ENCODE data around the gene RER1.

The RER1 gene

DNA sequence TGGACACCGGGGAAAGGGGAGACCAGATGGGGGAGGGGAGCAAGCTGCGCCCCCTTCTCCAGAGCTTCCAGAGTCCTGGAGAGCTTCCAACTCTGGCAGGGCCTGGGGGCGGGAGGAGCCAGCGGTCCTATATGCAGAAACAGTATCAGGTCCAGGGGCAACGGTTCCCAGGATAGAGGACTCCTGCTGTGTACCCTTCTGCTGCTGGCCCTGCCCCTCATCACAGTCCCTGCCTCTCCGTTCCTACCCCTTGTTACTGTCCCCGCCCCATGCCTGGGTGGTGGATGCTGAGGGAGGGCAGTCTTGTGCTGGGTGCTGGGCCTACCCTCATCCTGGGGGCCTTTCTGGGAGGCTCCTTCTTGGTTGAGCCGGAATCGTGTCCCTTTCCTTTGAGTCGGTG lies 39.9 kb downstream of the RER1 start:
- Histone ChIP-seq H3K18ac (ENCODE audit: low read length) (no peak overlapping the region), H4K8ac (ENCODE audit: low read depth, low read length) (no peak overlapping the region), H3K27me3 (ENCODE audit: insufficient read depth, low read length) (no peaks in the 10 kb centered on the region), H3K4ac (ENCODE audit: low read depth, low read length) (no peak overlapping the region), H3K4me1 (ENCODE audit: control insufficient read depth in 1 of 2, insufficient read depth in 2 of 2, low read length in 2 of 2) (no peaks in the 10 kb centered on the region), H3K79me2 (ENCODE audit: control insufficient read depth, insufficient read depth, low read length, poor library complexity) (no peaks in the 10 kb centered on the region), H3K79me1 (ENCODE audit: low read length) (no peaks in the 10 kb centered on the region), H3K14ac (ENCODE audit: low read length) (no peak overlapping the region), H2BK5ac (ENCODE audit: low read depth, low read length, poor library complexity) (no peak overlapping the region), H4K12ac (ENCODE audit: low read depth, low read length) (no peak overlapping the region), H2BK120ac (ENCODE audit: insufficient read depth, low read length, poor library complexity) (no peak overlapping the region), H4K91ac (ENCODE audit: low read depth, low read length) (no peak overlapping the region), H2BK12ac (ENCODE audit: low read length) (no peak overlapping the region), H2AFZ (ENCODE audit: insufficient read depth, low read length, poor library complexity) (no peak overlapping the region), H3K4me3 (ENCODE audit: low read depth, low read length) (no peak overlapping the region), H3K27ac (ENCODE audit: low read depth, low read length) (no peak overlapping the region), H3K4me2 (ENCODE audit: low read length) (no peak overlapping the region), H3K36me3 (ENCODE audit: control insufficient read depth in 1 of 2, insufficient read depth in 2 of 2, low read length in 2 of 2) (no peaks in the 10 kb centered on the region), H3K9me3 (ENCODE audit: insufficient read depth, low read depth, low read length) (peaks cover 20% of the 10 kb centered on the region), H3K9ac (ENCODE audit: low read length) (no peak overlapping the region), H3K23ac (ENCODE audit: low read length) (no peak overlapping the region), H2AK5ac (ENCODE audit: low read length) (no peak overlapping the region)
- no peak for DNase-seq
- WGBS (ENCODE audit: extremely low coverage, insufficient coverage, insufficient read length): no CpG with 5 or more reads among the region's 10 CpGs

DNA sequence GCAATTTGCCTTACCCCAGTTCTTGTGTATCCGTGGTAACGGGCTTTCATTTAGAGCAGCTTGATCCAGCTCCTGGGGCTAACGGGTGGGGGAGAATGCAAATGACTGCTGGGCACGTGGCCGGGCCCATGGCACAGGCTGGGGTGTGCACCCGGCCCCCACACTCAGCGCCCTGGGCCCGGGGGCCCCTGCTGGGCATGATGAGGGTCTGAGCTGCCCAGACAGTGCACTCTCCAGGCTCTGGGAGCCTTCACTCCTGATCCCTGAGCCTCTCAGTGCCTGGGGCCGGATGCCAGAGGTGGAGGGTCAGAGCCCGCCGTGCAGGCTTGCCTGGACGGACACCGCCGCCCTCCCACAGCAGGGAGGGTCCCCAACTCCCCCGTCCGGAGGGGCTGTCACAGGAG lies 40.8 kb downstream of the RER1 start:
- Histone ChIP-seq H2BK12ac (ENCODE audit: low read length) (no peak overlapping the region), H3K18ac (ENCODE audit: low read length) (no peak overlapping the region), H3K36me3 (ENCODE audit: control insufficient read depth in 1 of 2, insufficient read depth in 2 of 2, low read length in 2 of 2) (no peaks in the 10 kb centered on the region), H4K91ac (ENCODE audit: low read depth, low read length) (no peak overlapping the region), H3K9me3 (ENCODE audit: insufficient read depth, low read depth, low read length) (peaks cover 20% of the 10 kb centered on the region), H4K12ac (ENCODE audit: low read depth, low read length) (no peak overlapping the region), H3K4me3 (ENCODE audit: low read depth, low read length) (no peak overlapping the region), H3K14ac (ENCODE audit: low read length) (no peak overlapping the region), H3K4me2 (ENCODE audit: low read length) (no peak overlapping the region), H4K8ac (ENCODE audit: low read depth, low read length) (no peak overlapping the region), H2BK120ac (ENCODE audit: insufficient read depth, low read length, poor library complexity) (no peak overlapping the region), H3K27me3 (ENCODE audit: insufficient read depth, low read length) (no peaks in the 10 kb centered on the region), H2BK5ac (ENCODE audit: low read depth, low read length, poor library complexity) (no peak overlapping the region), H3K9ac (ENCODE audit: low read length) (no peak overlapping the region), H2AFZ (ENCODE audit: insufficient read depth, low read length, poor library complexity) (no peak overlapping the region), H3K27ac (ENCODE audit: low read depth, low read length) (no peak overlapping the region), H3K79me1 (ENCODE audit: low read length) (no peaks in the 10 kb centered on the region), H3K4me1 (ENCODE audit: control insufficient read depth in 1 of 2, insufficient read depth in 2 of 2, low read length in 2 of 2) (no peaks in the 10 kb centered on the region), H3K4ac (ENCODE audit: low read depth, low read length) (no peak overlapping the region), H2AK5ac (ENCODE audit: low read length) (no peak overlapping the region), H3K23ac (ENCODE audit: low read length) (no peak overlapping the region), H3K79me2 (ENCODE audit: control insufficient read depth, insufficient read depth, low read length, poor library complexity) (no peaks in the 10 kb centered on the region)
- no peak for DNase-seq
- no CpG with 5 or more reads among the region's 16 CpGs for WGBS (ENCODE audit: extremely low coverage, insufficient coverage, insufficient read length)

DNA sequence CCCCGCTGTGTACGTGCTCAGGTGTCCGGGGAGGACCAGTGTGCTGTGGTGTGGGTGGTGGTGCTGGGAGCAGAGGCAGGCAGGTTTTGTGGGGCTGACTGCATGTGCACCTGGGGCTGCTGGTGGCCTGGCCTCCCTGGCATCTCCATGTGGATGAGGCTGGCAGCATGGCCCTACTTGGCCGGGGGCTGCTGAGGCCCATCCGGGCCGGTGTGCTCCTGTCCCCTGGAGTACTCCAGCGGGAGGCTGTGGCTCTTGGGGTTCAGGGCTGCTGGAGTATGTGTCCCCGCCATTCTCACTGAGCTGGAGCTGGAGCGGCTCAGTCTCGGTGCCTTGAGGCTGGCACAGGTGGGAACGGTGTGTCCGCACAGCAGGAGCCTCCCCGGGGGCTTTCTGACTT lies 41.6 kb downstream of the RER1 start:
- no peak overlapping the region for H2BK12ac ChIP-seq (ENCODE audit: low read length)
- no peaks in the 10 kb centered on the region for H3K79me1 ChIP-seq (ENCODE audit: low read length)
- H3K4ac ChIP-seq (ENCODE audit: low read depth, low read length): no peak overlapping the region

DNA sequence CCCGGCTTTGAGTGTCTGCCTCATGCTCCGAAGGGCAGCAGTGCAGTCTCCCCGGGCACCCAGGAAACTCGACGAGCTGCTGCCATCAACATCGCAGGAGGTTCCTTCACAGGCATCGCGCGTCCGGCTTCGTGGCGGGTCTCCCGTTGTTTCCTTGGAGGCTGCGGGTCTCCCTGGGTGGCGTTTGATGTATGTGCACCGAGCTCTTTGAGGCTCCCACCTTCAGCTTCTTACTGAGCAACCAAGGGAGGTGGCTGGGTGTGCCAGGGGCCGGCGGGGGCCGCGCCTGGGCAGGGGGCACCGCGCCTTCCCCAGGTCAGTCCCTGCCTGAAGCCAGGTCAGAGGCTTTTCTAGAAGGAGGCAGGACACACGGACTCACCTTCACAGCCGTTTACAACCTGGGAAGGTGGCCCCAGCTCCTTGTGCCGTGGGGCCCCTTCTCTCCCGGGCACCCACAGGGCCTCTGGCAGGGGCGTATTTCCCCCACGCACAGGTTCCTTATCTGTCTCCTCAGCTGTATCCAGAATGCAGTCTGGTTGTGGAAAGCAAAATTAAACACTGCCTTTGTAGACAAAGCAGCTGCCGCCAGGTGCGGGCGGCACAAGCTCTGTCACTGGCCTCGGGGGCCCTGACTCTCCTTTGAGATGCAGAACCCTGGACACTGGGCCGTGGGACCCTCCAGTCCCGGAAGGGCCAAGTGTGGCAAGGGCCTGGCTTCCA lies 42.5 kb downstream of the RER1 start:
- no peak overlapping the region for H3K4ac ChIP-seq (ENCODE audit: low read depth, low read length)
- H2BK12ac ChIP-seq (ENCODE audit: low read length): no peak overlapping the region
- H2AFZ ChIP-seq (ENCODE audit: insufficient read depth, low read length, poor library complexity): no peak overlapping the region
- DNase-seq: no peak
- H4K91ac ChIP-seq (ENCODE audit: low read depth, low read length): no peak overlapping the region
- H3K9me3 ChIP-seq (ENCODE audit: insufficient read depth, low read depth, low read length): peaks cover 14% of the 10 kb centered on the region
- H4K8ac ChIP-seq (ENCODE audit: low read depth, low read length): no peak overlapping the region
- no peaks in the 10 kb centered on the region for H3K4me1 ChIP-seq (ENCODE audit: control insufficient read depth in 1 of 2, insufficient read depth in 2 of 2, low read length in 2 of 2)
- no peak overlapping the region for H3K27ac ChIP-seq (ENCODE audit: low read depth, low read length)
- no peak overlapping the region for H2AK5ac ChIP-seq (ENCODE audit: low read length)
- no peak overlapping the region for H3K4me2 ChIP-seq (ENCODE audit: low read length)
- H3K23ac ChIP-seq (ENCODE audit: low read length): no peak overlapping the region
- no peak overlapping the region for H3K4me3 ChIP-seq (ENCODE audit: low read depth, low read length)
- H3K79me1 ChIP-seq (ENCODE audit: low read length): no peaks in the 10 kb centered on the region
- no peak overlapping the region for H3K18ac ChIP-seq (ENCODE audit: low read length)
- no peak overlapping the region for H2BK5ac ChIP-seq (ENCODE audit: low read depth, low read length, poor library complexity)
- no peak overlapping the region for H3K9ac ChIP-seq (ENCODE audit: low read length)
- no CpG with 5 or more reads among the region's 34 CpGs for WGBS (ENCODE audit: extremely low coverage, insufficient coverage, insufficient read length)
- no peak overlapping the region for H2BK120ac ChIP-seq (ENCODE audit: insufficient read depth, low read length, poor library complexity)
- H3K36me3 ChIP-seq (ENCODE audit: control insufficient read depth in 1 of 2, insufficient read depth in 2 of 2, low read length in 2 of 2): no peaks in the 10 kb centered on the region
- no peak overlapping the region for H4K12ac ChIP-seq (ENCODE audit: low read depth, low read length)
- no peak overlapping the region for H3K14ac ChIP-seq (ENCODE audit: low read length)
- H3K27me3 ChIP-seq (ENCODE audit: insufficient read depth, low read length): no peaks in the 10 kb centered on the region
- no peaks in the 10 kb centered on the region for H3K79me2 ChIP-seq (ENCODE audit: control insufficient read depth, insufficient read depth, low read length, poor library complexity)

More for the DNA sequence above, 41.6 kb downstream of the RER1 start:
- Histone ChIP-seq H2AK5ac (ENCODE audit: low read length) (no peak overlapping the region), H3K14ac (ENCODE audit: low read length) (no peak overlapping the region), H4K91ac (ENCODE audit: low read depth, low read length) (no peak overlapping the region), H2AFZ (ENCODE audit: insufficient read depth, low read length, poor library complexity) (no peak overlapping the region), H4K8ac (ENCODE audit: low read depth, low read length) (no peak overlapping the region), H3K27me3 (ENCODE audit: insufficient read depth, low read length) (no peaks in the 10 kb centered on the region), H3K4me3 (ENCODE audit: low read depth, low read length) (no peak overlapping the region), H4K12ac (ENCODE audit: low read depth, low read length) (no peak overlapping the region), H3K9ac (ENCODE audit: low read length) (no peak overlapping the region), H3K79me2 (ENCODE audit: control insufficient read depth, insufficient read depth, low read length, poor library complexity) (no peaks in the 10 kb centered on the region), H3K36me3 (ENCODE audit: control insufficient read depth in 1 of 2, insufficient read depth in 2 of 2, low read length in 2 of 2) (no peaks in the 10 kb centered on the region), H3K9me3 (ENCODE audit: insufficient read depth, low read depth, low read length) (peaks cover 20% of the 10 kb centered on the region), H3K23ac (ENCODE audit: low read length) (no peak overlapping the region), H3K18ac (ENCODE audit: low read length) (no peak overlapping the region), H3K27ac (ENCODE audit: low read depth, low read length) (no peak overlapping the region), H3K4me2 (ENCODE audit: low read length) (no peak overlapping the region), H2BK120ac (ENCODE audit: insufficient read depth, low read length, poor library complexity) (no peak overlapping the region), H2BK5ac (ENCODE audit: low read depth, low read length, poor library complexity) (no peak overlapping the region), H3K4me1 (ENCODE audit: control insufficient read depth in 1 of 2, insufficient read depth in 2 of 2, low read length in 2 of 2) (no peaks in the 10 kb centered on the region)
- DNase-seq: no peak
- WGBS (ENCODE audit: extremely low coverage, insufficient coverage, insufficient read length): no CpG with 5 or more reads among the region's 13 CpGs
